IMR-90 (cell line): Measurements from ENCODE around the gene DOCK10. TPM values are rescaled to one million over a fixed set of nuclear protein-coding genes. Genes with fewer than 3 reads are reported as not detected.
A peak's percentile ranks its signal among the peaks of the same experiment; 100 is the strongest.

Experiments used
- ATAC-seq: fragments of 200-7000 bp; cut with Tn5 transposase; 2 replicates; pipeline ENCODE4 v1.9.1; 2020; ENCODE audit warnings: low read depth, mild to moderate bottlenecking, moderate library complexity
- BruUV-seq: library from RNA; stranded (reverse); fragments of 400-500 nt; replicated peaks from 2 replicates; lab custom pipeline; 2021; lab: Mats Ljungman, UMichigan
- CTCF ChIA-PET: fragments of 300-600 bp; formaldehyde crosslinking; extraction: SDS; loops from one replicate; lab custom pipeline; 2021; ENCODE audit warnings: antibody characterized with exemption; lab: Yijun Ruan, JAX
- POLR2A ChIA-PET: fragments of 300-600 bp; sonication (Branson Sonifier 250); formaldehyde crosslinking; loops from one replicate; lab custom pipeline; 2022; ENCODE audit warnings: antibody characterized with exemption; ENCODE audit not compliant: unreplicated experiment; lab: Charles Lee
- DNase-seq: peaks from one replicate; pipeline ENCODE4 v3.0.0; 2013
- H2AFZ ChIP-seq: replicated peaks from 2 replicates; pipeline ENCODE3; 2013; ENCODE audit warnings: low read length, mild to moderate bottlenecking; ENCODE audit not compliant: poor library complexity
- H2AK5ac ChIP-seq: 2 replicates; pipeline ENCODE4 v1.6.1; 2013; ENCODE audit warnings: low read depth, low read length, inconsistent platforms
- H2AK9ac ChIP-seq: replicated peaks from 2 replicates; pipeline ENCODE3; 2013; ENCODE audit warnings: mild to moderate bottlenecking, low read depth, low read length, moderate library complexity; ENCODE audit not compliant: poor library complexity
- H2BK120ac ChIP-seq: 2 replicates; pipeline ENCODE4 v1.6.1; 2013; ENCODE audit warnings: low read depth, low read length, inconsistent platforms
- H2BK15ac ChIP-seq: 3 replicates; pipeline ENCODE4 v1.6.1; 2013; ENCODE audit warnings: low read depth, low read length, inconsistent platforms
- H2BK20ac ChIP-seq: 2 replicates; pipeline ENCODE4 v1.6.1; 2013; ENCODE audit warnings: low read depth, mild to moderate bottlenecking, inconsistent platforms, low read length, moderate library complexity
- H2BK5ac ChIP-seq: 2 replicates; pipeline ENCODE4 v1.6.1; 2013; ENCODE audit warnings: mild to moderate bottlenecking, low read depth, low read length, inconsistent platforms; ENCODE audit not compliant: poor library complexity, severe bottlenecking
- H3K14ac ChIP-seq: replicated peaks from 2 replicates; pipeline ENCODE4 v1.6.1; 2013; ENCODE audit warnings: low read depth, low read length, inconsistent platforms
- H3K18ac ChIP-seq: 2 replicates; pipeline ENCODE4 v1.6.1; 2013; ENCODE audit warnings: low read depth, low read length, control low read depth
- H3K23ac ChIP-seq: 2 replicates; pipeline ENCODE4 v1.6.1; 2013; ENCODE audit warnings: low read depth, low read length, inconsistent platforms
- H3K27ac ChIP-seq: 2 replicates; pipeline ENCODE4 v1.5.1; 2013; ENCODE audit warnings: mild to moderate bottlenecking, control low read depth, low read length; ENCODE audit not compliant: insufficient read depth
- H3K27me3 ChIP-seq: 2 replicates; pipeline ENCODE4 v1.6.1; 2013; ENCODE audit warnings: low read length; ENCODE audit not compliant: control insufficient read depth, insufficient read depth
- H3K36me3 ChIP-seq: 2 replicates; pipeline ENCODE4 v1.6.1; 2013; ENCODE audit warnings: low read length, mixed read lengths; ENCODE audit not compliant: control insufficient read depth, insufficient read depth
- H3K4ac ChIP-seq: 2 replicates; pipeline ENCODE4 v1.6.1; 2013; ENCODE audit warnings: low read depth, low read length, inconsistent platforms
- H3K4me1 ChIP-seq: 2 replicates; pipeline ENCODE4 v1.6.1; 2013; ENCODE audit warnings: low read length, mixed read lengths; ENCODE audit not compliant: control insufficient read depth, insufficient read depth
- H3K4me2 ChIP-seq: 2 replicates; pipeline ENCODE4 v1.6.1; 2013; ENCODE audit warnings: low read depth, mild to moderate bottlenecking, control low read depth, low read length, moderate library complexity
- H3K4me3 ChIP-seq: 2 replicates; pipeline ENCODE4 v1.5.1; 2013; ENCODE audit warnings: low read depth, mild to moderate bottlenecking, control low read depth, low read length, moderate library complexity; ENCODE audit not compliant: insufficient read depth
- H3K56ac ChIP-seq: 2 replicates; pipeline ENCODE4 v1.6.1; 2013; ENCODE audit warnings: low read length, inconsistent platforms; ENCODE audit not compliant: insufficient read depth; ENCODE audit errors: extremely low read depth
- H3K79me1 ChIP-seq, 2 experiments: 2 replicates each; pipeline ENCODE4 v1.6.1; 2013; ENCODE audit warnings: low read length in 2 of 2, inconsistent platforms in 1 of 2, low read depth in 1 of 2
- H3K9ac ChIP-seq: 2 replicates; pipeline ENCODE4 v1.6.1; 2013; ENCODE audit warnings: low read depth, low read length, control low read depth
- H3K9me1 ChIP-seq: 2 replicates; pipeline ENCODE4 v1.6.1; 2013; ENCODE audit warnings: low read length, inconsistent platforms; ENCODE audit not compliant: insufficient read depth
- H3K9me3 ChIP-seq: 2 replicates; pipeline ENCODE4 v1.6.1; 2013; ENCODE audit warnings: low read length; ENCODE audit not compliant: control insufficient read depth, insufficient read depth
- H4K20me1 ChIP-seq: 2 replicates; pipeline ENCODE4 v1.6.1; 2013; ENCODE audit warnings: low read length, inconsistent platforms; ENCODE audit not compliant: insufficient read depth
- H4K5ac ChIP-seq: 2 replicates; pipeline ENCODE4 v1.6.1; 2013; ENCODE audit warnings: mild to moderate bottlenecking, low read depth, low read length, control low read depth
- H4K8ac ChIP-seq, 2 experiments: 2 replicates each; pipeline ENCODE4 v1.6.1; 2013; ENCODE audit warnings: low read depth in 2 of 2, low read length in 2 of 2, control low read depth in 1 of 2, inconsistent platforms in 1 of 2
- H4K91ac ChIP-seq: 2 replicates; pipeline ENCODE4 v1.6.1; 2013; ENCODE audit warnings: low read depth, low read length, inconsistent platforms; ENCODE audit not compliant: insufficient read depth
- BHLHE40 ChIP-seq: fragments of 150-350 bp; IDR thresholded peaks from 2 replicates; pipeline ENCODE4 v1.6.1; 2016; ENCODE audit warnings: mild to moderate bottlenecking, low read depth, low read length
- CHD1 ChIP-seq: IDR thresholded peaks from 2 replicates; pipeline ENCODE4 v1.6.1; 2012; ENCODE audit warnings: low read depth, low read length, improper control_type of control experiment
- CTCF ChIP-seq: conservative IDR thresholded peaks from 2 replicates; pipeline ENCODE4 v1.5.1; 2012; ENCODE audit warnings: mild to moderate bottlenecking, low read depth, low read length, improper control_type of control experiment
- ELK1 ChIP-seq: fragments of 150-350 bp; IDR thresholded peaks from 2 replicates; pipeline ENCODE4 v1.6.1; 2016; ENCODE audit warnings: low read depth, mild to moderate bottlenecking, low read length, moderate library complexity, borderline replicate concordance
- FOS ChIP-seq: fragments of 150-350 bp; IDR thresholded peaks from 2 replicates; pipeline ENCODE4 v1.6.1; 2016; ENCODE audit warnings: low read depth, low read length
- MAFK ChIP-seq: IDR thresholded peaks from 2 replicates; pipeline ENCODE4 v1.6.1; 2012; ENCODE audit warnings: low read depth, low read length, improper control_type of control experiment
- MAZ ChIP-seq: IDR thresholded peaks from 2 replicates; pipeline ENCODE4 v1.6.1; 2012; ENCODE audit warnings: low read depth, mild to moderate bottlenecking, low read length, improper control_type of control experiment, moderate library complexity, borderline replicate concordance
- MXI1 ChIP-seq: IDR thresholded peaks from 2 replicates; pipeline ENCODE4 v1.6.1; 2012; ENCODE audit warnings: low read depth, mild to moderate bottlenecking, low read length, moderate library complexity, borderline replicate concordance
- NFE2L2 ChIP-seq: fragments of 150-350 bp; IDR thresholded peaks from 2 replicates; pipeline ENCODE4 v1.6.1; 2016; ENCODE audit warnings: low read depth, mild to moderate bottlenecking, low read length
- POLR2A ChIP-seq: IDR thresholded peaks from 2 replicates; pipeline ENCODE4 v1.6.1; 2012; ENCODE audit warnings: mild to moderate bottlenecking, low read depth, low read length
- RAD21 ChIP-seq: IDR thresholded peaks from 2 replicates; pipeline ENCODE4 v1.6.1; 2012; ENCODE audit warnings: low read length, improper control_type of control experiment
- RCOR1 ChIP-seq: IDR thresholded peaks from 2 replicates; pipeline ENCODE4 v1.6.1; 2012; ENCODE audit warnings: mild to moderate bottlenecking, low read length, improper control_type of control experiment; ENCODE audit not compliant: insufficient replicate concordance
- RFX5 ChIP-seq: IDR thresholded peaks from 2 replicates; pipeline ENCODE4 v1.8.0; 2012; ENCODE audit warnings: low read depth, mild to moderate bottlenecking, low read length, moderate library complexity
- SMC3 ChIP-seq: fragments of 150-350 bp; IDR thresholded peaks from 2 replicates; pipeline ENCODE4 v1.6.1; 2016; ENCODE audit warnings: low read depth, mild to moderate bottlenecking, antibody characterized with exemption, low read length, moderate library complexity
- USF2 ChIP-seq: fragments of 150-350 bp; IDR thresholded peaks from 2 replicates; pipeline ENCODE4 v1.6.1; 2017; ENCODE audit warnings: mild to moderate bottlenecking, antibody characterized with exemption, low read length, low read depth
- WGBS, 2 experiments: methylation state at CpG; one replicate each; pipeline versions ENCODE4 v1.1.5 to v1.1.7; 2013; ENCODE audit warnings: missing lambda C conversion rate in 2 of 2; ENCODE audit not compliant: insufficient read length in 1 of 2; ENCODE audit errors: extremely low coverage in 2 of 2; 5-methylcytosine and 5-hydroxymethylcytosine counted together
- dilution Hi-C: fragments of 300-500 bp; cut with HindIII; formaldehyde crosslinking; loops from one replicate; pipeline ENCODE4 v1.14.3; 2018; ENCODE audit warnings: low sequenced_read_pairs; ENCODE audit not compliant: unreplicated experiment
- in situ Hi-C: fragments of 300-500 bp; cut with MboI; formaldehyde crosslinking; loops from 3 replicates; pipeline ENCODE4 v1.14.3; 2019; ENCODE audit warnings: low sequenced_read_pairs, inconsistent platforms, mixed read lengths
- intact Hi-C: fragments of 100-400 bp; cut with micrococcal nuclease; formaldehyde crosslinking; loops from 2 replicates; pipeline ENCODE4 v1.10.0; 2022
- polyA plus RNA-seq, 3 experiments: library from polyadenylated mRNA; depleted of rRNA; stranded (reverse); fragments of >200 nt; gene quantifications; 2 replicates each; pipeline ENCODE4 v1.2.3, GENCODE V29; 2012; ENCODE audit warnings: low replicate concordance in 1 of 3
- total RNA-seq: library from RNA; depleted of rRNA; stranded (reverse); fragments of >200 nt; gene quantifications from 2 replicates; pipeline ENCODE4 v1.2.3, GENCODE V29; 2012

DOCK10 gene
- total and polyA plus RNA-seq, 2 of the 4 experiments (the other 2 are of a cell fraction): 58.6 to 75.3 TPM

GRCh38 chr2:224871813-224872212 is 170.5 kb downstream of the DOCK10 start:
- Histone ChIP-seq H3K4me2 (no peak overlapping the region), H2AK5ac (no peak overlapping the region), H3K9me1 (no peaks in the 10 kb centered on the region; the same call in 1 of the 2 replicates), H3K4me3 (no peak overlapping the region), H4K20me1 (no peaks in the 10 kb centered on the region), H3K27ac (no peak overlapping the region), H4K5ac (no peak overlapping the region; the same call in 1 of the 2 replicates), H3K27me3 (no peaks in the 10 kb centered on the region), H2AFZ (no peak overlapping the region), H2BK15ac (no peak overlapping the region), H3K9ac (no peak overlapping the region), H3K9me3 (no peaks in the 10 kb centered on the region), H3K14ac (no peak overlapping the region), H3K56ac (no peak overlapping the region), H4K91ac (no peak overlapping the region), H2BK20ac (peak overlapping the region; percentile 49; the same call in 1 of the 2 replicates), H2AK9ac (no peak overlapping the region), H4K8ac (no peak overlapping the region), H3K18ac (peak overlapping the region; percentile 61; the same call in 1 of the 2 replicates), H3K79me1 (peaks cover 6% of the 10 kb centered on the region in 2 experiments; a peak in 1 of 4 replicates), H3K4ac (0 out of 2 replicates have a peak overlapping the region, but pooled peaks have one; percentile 3), H3K36me3 (peaks cover 3% of the 10 kb centered on the region), H2BK120ac (no peak overlapping the region), H2BK5ac (peak overlapping the region; percentile 28), H3K23ac (no peak overlapping the region), H3K4me1 (no peaks in the 10 kb centered on the region; the same call in 1 of the 2 replicates)
- no CpG with 5 or more reads among the region's 1 CpG for whole genome bisulfite sequencing, 2 experiments
- TF ChIP-seq CTCF (no peak), RCOR1 (no peak), USF2 (no peak), MXI1 (no peak), FOS (no peak), CHD1 (no peak), RAD21 (no peak), SMC3 (no peak), ELK1 (no peak), RFX5 (no peak), BHLHE40 (no peak), POLR2A (no peak), NFE2L2 (no peak), MAZ (no peak), MAFK (no peak)
- POLR2A ChIA-PET: no interaction called here
- BruUV-seq: no TSS peak
- DNase-seq (no peak), ATAC-seq (no peak)
- in situ Hi-C loops: no loop called here
- CTCF ChIA-PET: no interaction called here
- dilution Hi-C loops: no loop called here
- intact Hi-C loops: no loop called here
